BJ (cell line): ENCODE measurements around the gene TXNDC2. TPM values are rescaled to one million over a fixed set of nuclear protein-coding genes. Genes with fewer than 3 reads are reported as not detected.

Experiments
- CTCF ChIA-PET: fragments of 350-600 bp; formaldehyde crosslinking; extraction: SDS; loops from one replicate; lab custom pipeline; 2021; ENCODE audit warnings: antibody characterized with exemption, inconsistent platforms; lab: Yijun Ruan, JAX
- POLR2A ChIA-PET: fragments of 300-600 bp; sonication (Branson Sonifier 250); formaldehyde crosslinking; extraction: SDS; loops from one replicate; lab custom pipeline; 2021; ENCODE audit warnings: antibody characterized with exemption; lab: Charles Lee
- DNase-seq: peaks from one replicate; pipeline ENCODE4 v3.0.0-alpha.2; 2011; ENCODE audit warnings: low read depth
- H3K27me3 ChIP-seq: 2 replicates; pipeline ENCODE4 v1.6.0; 2011; ENCODE audit warnings: low read length; ENCODE audit not compliant: control insufficient read depth, insufficient read depth
- H3K36me3 ChIP-seq: 2 replicates; pipeline ENCODE4 v1.5.1; 2011; ENCODE audit warnings: low read length; ENCODE audit not compliant: control insufficient read depth, insufficient read depth
- H3K4me3 ChIP-seq: 2 replicates; pipeline ENCODE4 v1.5.1; 2011; ENCODE audit warnings: low read depth, mild to moderate bottlenecking, control low read depth, low read length
- polyA plus RNA-seq: library from polyadenylated mRNA; depleted of rRNA; stranded (reverse); fragments of >200 nt; gene quantifications from 2 replicates; pipeline ENCODE4 v1.2.3, GENCODE V29; 2011; rRNA removed
- small RNA-seq: library from RNA; depleted of rRNA; stranded (forward); fragments of <200 nt; gene quantifications from one replicate; pipeline ENCODE3, GENCODE V24; 2012; ENCODE audit warnings: low replicate concordance, low read depth; ENCODE audit not compliant: insufficient read length
- TF ChIP-seq, protein P1 (sequence below): IDR thresholded peaks from 2 replicates; pipeline ENCODE4 v1.5.1; 2011; ENCODE audit warnings: low read depth, mild to moderate bottlenecking, control low read depth, inconsistent platforms, low read length, moderate library complexity; ENCODE audit not compliant: insufficient read depth

TXNDC2 gene
- polyA plus RNA-seq, 1 experiment = 0.20 TPM

DNA sequence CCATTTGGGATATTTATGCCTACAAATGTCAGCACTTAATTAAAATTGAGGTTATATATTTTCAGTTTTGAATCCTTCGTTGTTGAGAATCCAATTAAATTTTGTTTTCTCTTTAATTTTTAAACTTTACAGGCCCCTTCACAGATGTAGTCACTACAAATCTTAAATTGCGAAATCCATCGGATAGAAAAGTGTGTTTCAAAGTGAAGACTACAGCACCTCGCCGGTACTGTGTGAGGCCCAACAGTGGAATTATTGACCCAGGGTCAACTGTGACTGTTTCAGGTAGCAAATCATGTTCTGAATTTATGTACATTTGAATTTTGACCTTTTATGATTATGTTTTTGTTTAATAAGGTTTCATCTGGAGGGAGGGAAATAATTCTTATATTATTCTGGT, 45.9 kb downstream of the TXNDC2 start:
- H3K27me3 ChIP-seq = no peaks in the 10 kb centered on the region
- CTCF ChIA-PET = no interaction called here
- no peak for DNase-seq

DNA sequence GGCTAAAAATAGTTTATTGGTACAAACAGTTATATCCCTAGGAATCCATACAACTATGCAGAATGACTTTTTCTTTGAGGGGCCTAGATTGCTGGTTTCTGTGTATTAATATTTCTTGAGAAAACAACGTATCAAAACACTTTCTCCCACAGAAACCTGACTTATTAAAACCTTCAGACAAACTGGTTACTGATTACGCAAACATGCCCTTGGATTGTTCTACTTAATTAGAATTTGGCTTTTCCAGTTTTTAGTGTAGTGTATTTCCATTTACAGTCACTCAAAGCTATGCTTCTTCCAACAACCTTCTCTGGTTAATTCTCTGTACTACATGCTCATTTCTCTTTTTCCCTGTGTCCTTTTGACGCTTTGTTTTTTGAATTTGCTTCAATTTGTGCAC, 48.1 kb downstream of the TXNDC2 start:
- H3K4me3 ChIP-seq = no peak overlapping the region
- H3K27me3 ChIP-seq = no peaks in the 10 kb centered on the region
- no peak for DNase-seq
- ChIA-PET CTCF (interaction anchor here (0.6 kb wide), 1 partner anchor 549 kb away, joined by 3 read pairs; no protein-coding TSS in a partner anchor), POLR2A (no interaction called here)
- peaks cover 9% of the 10 kb centered on the region for H3K36me3 ChIP-seq
- TF ChIP-seq, protein P1, sequence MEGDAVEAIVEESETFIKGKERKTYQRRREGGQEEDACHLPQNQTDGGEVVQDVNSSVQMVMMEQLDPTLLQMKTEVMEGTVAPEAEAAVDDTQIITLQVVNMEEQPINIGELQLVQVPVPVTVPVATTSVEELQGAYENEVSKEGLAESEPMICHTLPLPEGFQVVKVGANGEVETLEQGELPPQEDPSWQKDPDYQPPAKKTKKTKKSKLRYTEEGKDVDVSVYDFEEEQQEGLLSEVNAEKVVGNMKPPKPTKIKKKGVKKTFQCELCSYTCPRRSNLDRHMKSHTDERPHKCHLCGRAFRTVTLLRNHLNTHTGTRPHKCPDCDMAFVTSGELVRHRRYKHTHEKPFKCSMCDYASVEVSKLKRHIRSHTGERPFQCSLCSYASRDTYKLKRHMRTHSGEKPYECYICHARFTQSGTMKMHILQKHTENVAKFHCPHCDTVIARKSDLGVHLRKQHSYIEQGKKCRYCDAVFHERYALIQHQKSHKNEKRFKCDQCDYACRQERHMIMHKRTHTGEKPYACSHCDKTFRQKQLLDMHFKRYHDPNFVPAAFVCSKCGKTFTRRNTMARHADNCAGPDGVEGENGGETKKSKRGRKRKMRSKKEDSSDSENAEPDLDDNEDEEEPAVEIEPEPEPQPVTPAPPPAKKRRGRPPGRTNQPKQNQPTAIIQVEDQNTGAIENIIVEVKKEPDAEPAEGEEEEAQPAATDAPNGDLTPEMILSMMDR = no peak

More for the DNA sequence above, 45.9 kb downstream of the TXNDC2 start:
- Histone ChIP-seq H3K4me3 (no peak overlapping the region), H3K36me3 (peaks cover 6% of the 10 kb centered on the region)
- TF ChIP-seq, protein P1 = no peak
- POLR2A ChIA-PET = no interaction called here

DNA sequence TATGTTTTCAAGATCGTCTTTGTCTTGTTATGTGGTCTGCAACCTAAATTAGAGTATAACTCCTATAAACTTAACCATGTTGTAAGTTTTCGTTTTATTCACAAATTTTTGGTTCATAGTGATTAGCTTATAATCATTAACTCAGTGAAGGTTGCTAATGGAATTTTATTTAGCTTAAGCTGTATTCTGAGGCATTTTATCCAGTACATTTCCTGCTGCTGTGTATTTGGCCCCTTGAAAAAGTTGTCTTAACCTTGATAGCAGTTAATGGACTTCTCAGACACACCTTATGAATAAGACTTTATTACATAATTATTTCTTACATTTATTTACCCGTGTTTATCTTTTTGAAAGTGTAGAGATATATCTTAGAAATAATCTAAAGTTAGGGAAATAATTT, 48.5 kb downstream of the TXNDC2 start:
- DNase-seq = no peak
- H3K4me3 ChIP-seq = no peak overlapping the region
- POLR2A ChIA-PET = no interaction called here
- H3K36me3 ChIP-seq = peaks cover 9% of the 10 kb centered on the region
- H3K27me3 ChIP-seq = no peaks in the 10 kb centered on the region
- CTCF ChIA-PET = interaction anchor here (0.6 kb wide), 3 partner anchors 18 to 549 kb away, joined by 3 read pairs; no protein-coding TSS in a partner anchor
- TF ChIP-seq, protein P1 = no peak

Small RNAs within 50 kb of the gene (small RNA-seq; reads per million reads assigned to genes)
- gene RNA5SP449 (not detected), gene RNA5SP450 (0.63 reads per million)

Other genes starting within 250 kb of the TXNDC2 start
- 30.5 and 37.2 TPM in 2 replicates for gene RAB31, start 177.7 kb upstream of the TXNDC2 start, polyA plus RNA-seq
- gene VAPA, start 28.0 kb downstream of the TXNDC2 start, polyA plus RNA-seq = 170 and 301 TPM in 2 replicates